ENCODE data around the gene CAPS.
"Not testable (repeated sequence)": the region's sequence is repeated elsewhere in the genome, so short reads cannot be mapped to it uniquely, and the experiment has no call there.

CAPS gene

DNA sequence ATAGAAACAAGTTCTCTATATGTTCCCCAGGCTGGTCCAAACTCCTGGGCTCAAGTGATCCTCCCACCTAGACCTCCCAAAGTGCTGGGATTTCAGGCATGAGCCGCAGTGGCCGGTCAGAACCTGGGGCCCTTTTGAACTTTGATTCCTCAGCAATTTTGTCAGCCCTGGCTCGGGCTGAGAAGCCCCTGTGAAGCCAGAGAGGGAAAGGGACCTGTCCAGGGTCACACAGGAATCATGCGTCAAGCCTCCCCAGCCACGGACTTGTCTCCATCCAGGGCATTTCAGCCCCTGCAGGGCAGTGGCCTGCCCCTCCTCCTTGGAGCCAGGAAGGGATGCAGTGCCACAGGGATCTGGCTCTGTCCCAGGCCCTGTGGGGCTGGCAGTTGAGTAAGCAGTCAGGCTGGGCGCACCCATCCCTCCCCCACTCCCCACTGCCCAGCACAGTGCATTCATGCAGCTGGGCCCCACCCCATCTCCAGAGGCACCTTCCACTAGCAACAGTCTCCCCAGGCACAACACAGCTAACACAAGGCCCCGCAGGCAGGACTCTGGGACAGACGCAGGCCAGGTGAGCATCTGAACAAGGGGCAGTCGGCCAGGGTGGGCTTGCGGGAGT is at the start of gene CAPS:
TSS of gene CAPS (plus strand) at position 516 of the 619 bp plus-strand sequence. CDS start 153 bp downstream, outside the sequence.
- DNase-seq (no peak), ATAC-seq (replicated peaks) (no peak)
- peak within 1 kb of the TSS in 1 of 2 donors; percentile 14 for H3K4me3 Mint-ChIP-seq
- H3K27me3 Mint-ChIP-seq: no peaks in the 10 kb centered on the region
- H3K9me3 Mint-ChIP-seq: no peaks in the 10 kb centered on the region
- H3K4me1 Mint-ChIP-seq: no peaks in the 10 kb centered on the region
- peak within 1 kb of the TSS; percentile 71 for H3K27ac Mint-ChIP-seq
- peaks cover 20 to 32% of the 10 kb centered on the region in 2 donors for H3K36me3 Mint-ChIP-seq

DNA sequence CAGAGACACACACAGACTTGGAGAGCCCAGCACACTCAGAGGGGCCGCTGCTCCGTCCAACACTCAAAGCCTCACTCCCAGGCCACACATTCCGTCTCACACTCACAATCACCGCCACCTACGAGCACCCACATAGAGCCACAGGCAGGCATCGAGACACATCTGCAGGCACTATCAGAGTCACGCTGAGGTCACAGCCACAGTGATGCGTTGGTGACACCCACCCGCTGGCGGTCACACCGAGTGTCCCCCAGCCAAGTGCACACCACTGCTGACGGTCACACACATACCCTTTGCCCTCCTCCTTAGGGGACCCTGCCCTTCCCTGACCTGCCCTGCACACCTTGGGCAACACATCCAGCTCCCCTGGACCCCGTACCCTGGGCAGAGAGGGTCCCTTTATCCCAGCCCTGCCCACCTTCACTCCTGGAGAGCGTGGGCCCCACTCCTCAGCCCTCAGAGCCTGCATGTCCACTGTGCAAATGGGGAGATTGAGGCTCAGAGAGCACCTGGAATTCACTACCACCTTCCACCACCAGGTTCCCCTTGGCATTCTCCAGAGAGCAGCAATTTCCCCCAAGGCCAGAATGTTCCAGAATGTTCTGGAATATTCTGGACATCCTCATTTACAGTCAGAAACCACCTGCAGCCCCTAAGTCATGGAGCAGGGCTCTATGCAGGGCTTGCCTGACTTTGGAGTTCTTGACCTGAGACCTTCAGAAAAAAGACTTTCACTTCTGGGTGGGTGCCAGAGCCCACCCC is 49.1 kb upstream of the CAPS start:
- Mint-ChIP-seq H3K4me3 (no peak overlapping the region), H3K27me3 (peaks cover 19 to 30% of the 10 kb centered on the region in 2 donors), H3K4me1 (peaks cover 0 to 4% of the 10 kb centered on the region in 2 donors), H3K36me3 (no peaks in the 10 kb centered on the region), H3K27ac (no peak overlapping the region), H3K9me3 (no peaks in the 10 kb centered on the region)
- DNase-seq: no peak
- ATAC-seq (replicated peaks): no peak

DNA sequence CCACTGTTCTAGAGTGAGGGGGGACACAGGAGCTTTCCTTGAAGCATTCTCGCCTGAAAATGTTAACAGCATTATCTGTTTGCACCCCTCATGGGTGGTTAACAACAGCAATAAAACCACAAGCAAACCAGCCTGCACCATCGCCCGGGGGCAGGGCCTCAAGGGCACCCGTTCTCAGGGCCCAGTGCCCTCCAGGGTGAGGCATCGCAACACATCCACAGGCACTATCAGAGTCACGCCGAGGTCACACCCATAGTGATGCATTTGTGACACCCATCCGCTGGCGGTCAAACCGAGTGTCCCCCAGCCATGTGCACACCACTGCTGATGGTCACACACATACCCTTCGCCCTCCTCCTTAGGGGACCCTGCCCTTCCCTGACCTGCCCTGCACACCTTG is 48.3 kb upstream of the CAPS start:
- Mint-ChIP-seq H3K27ac (no peak overlapping the region), H3K36me3 (no peaks in the 10 kb centered on the region), H3K9me3 (no peaks in the 10 kb centered on the region), H3K27me3 (peaks cover 16 to 30% of the 10 kb centered on the region in 2 donors), H3K4me1 (peaks cover 0 to 4% of the 10 kb centered on the region in 2 donors), H3K4me3 (no peak overlapping the region)
- ATAC-seq (replicated peaks) (no peak), DNase-seq (no peak)

DNA sequence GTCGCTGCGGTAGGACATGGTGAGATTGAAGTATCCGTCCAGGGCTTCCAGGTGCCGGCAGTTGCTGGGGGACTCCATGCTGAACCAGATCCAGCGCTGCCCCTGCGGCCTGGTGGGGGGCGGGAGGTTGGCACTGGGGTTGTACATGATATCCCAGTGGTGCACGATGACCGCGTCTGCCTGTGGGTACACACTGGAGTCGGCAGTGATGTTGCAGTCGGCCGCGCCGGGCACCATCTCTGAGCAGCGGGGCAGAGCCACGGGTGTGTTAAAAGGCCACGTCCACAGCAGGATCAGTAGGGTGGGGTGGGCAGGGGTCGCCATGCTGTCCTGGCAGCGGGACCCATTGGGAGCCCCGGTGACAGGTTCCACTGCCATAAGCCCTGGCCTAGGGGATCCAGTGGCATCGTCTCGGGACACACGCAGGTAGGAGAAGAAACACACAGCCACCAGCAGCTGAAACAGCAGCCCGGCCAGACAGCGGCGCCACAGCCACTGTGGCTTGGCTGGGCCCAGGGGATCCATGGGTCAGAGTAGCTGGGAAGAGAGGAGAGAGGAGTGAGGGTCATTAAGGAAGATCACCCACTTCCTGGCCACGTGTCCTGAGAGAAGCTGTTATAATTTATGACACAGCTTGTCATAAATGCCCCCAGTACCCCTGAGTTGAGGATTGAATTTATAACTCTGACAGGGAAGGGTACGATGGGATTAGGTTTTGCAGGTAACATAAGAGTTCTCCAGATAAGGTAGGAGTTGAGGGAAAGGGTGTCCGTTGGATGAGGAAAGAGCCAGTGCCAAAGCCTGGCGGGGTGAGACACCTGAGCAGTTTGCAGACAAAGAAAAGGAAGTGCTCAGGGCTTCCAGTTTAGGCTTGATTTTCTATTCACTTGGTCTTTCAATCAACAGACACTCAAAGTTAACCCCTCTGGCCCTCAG is 46.6 kb upstream of the CAPS start:
- DNase-seq (no peak), ATAC-seq (replicated peaks) (no peak)
- Mint-ChIP-seq H3K9me3 (no peaks in the 10 kb centered on the region), H3K4me3 (no peak overlapping the region), H3K27ac (no peak overlapping the region), H3K4me1 (peaks cover 0 to 4% of the 10 kb centered on the region in 2 donors), H3K27me3 (peaks cover 9 to 20% of the 10 kb centered on the region in 2 donors), H3K36me3 (no peaks in the 10 kb centered on the region)

DNA sequence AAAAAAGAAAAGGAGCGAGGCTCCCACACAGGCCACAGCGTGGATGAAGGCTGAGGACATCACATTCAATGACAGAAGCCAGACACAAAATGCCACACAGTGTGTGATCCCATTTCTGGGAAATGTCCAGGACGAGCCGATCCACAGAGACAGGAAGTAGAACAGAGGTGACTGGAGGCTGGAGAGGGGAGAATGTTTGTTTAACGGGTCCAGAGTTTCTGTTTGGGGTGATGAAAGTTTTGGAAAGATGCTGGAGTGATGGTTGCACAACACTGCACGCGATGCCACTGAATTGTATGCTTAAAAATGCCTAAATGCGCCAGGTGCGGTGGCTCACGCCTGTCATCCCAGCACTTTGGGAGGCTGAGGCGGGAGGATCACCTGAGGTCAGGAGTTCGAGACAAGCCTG is 43.1 kb upstream of the CAPS start:
- DNase-seq: no peak
- no peak overlapping the region for H3K4me3 Mint-ChIP-seq

DNA sequence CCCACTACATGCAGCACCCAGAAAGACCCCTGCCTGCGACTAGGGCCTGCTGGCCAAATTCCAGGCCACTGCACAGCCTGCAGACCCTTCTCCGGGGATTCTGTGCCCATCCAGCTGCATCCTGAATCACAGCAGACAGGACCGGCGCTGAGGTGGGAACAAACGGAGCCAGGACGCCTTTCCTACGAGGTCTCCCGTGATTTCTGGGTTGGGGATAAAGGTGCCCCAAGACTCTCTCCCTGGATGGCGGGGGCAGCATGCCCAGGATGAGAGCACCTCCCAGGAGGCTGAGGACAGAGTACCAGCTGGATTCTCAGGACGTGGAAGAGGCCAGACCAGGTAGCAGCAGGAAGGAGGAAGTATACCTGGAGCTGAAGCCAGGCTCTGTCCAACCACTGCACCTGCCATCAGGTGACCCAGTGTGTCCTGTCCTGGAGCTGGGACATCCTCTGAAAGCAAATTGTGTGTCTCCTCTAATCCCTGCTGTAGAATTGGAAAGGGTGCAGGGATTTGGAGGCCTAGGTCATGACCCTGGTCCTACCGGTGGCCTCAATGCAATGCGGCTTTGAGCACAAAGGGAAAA is 40.3 kb upstream of the CAPS start:
- ATAC-seq (replicated peaks): no peak
- DNase-seq: no peak
- Mint-ChIP-seq H3K4me3 (no peak overlapping the region), H3K4me1 (peaks cover 0 to 2% of the 10 kb centered on the region in 2 donors), H3K36me3 (no peaks in the 10 kb centered on the region), H3K27ac (no peak overlapping the region), H3K27me3 (peaks cover 15 to 23% of the 10 kb centered on the region in 2 donors), H3K9me3 (no peaks in the 10 kb centered on the region)

More for the DNA sequence above, 43.1 kb upstream of the CAPS start:
- ATAC-seq (replicated peaks): no peak
- Mint-ChIP-seq H3K9me3 (no peaks in the 10 kb centered on the region), H3K36me3 (no peaks in the 10 kb centered on the region), H3K4me1 (peaks cover 0 to 2% of the 10 kb centered on the region in 2 donors), H3K27me3 (peaks cover 0 to 5% of the 10 kb centered on the region in 2 donors), H3K27ac (no peak overlapping the region)

DNA sequence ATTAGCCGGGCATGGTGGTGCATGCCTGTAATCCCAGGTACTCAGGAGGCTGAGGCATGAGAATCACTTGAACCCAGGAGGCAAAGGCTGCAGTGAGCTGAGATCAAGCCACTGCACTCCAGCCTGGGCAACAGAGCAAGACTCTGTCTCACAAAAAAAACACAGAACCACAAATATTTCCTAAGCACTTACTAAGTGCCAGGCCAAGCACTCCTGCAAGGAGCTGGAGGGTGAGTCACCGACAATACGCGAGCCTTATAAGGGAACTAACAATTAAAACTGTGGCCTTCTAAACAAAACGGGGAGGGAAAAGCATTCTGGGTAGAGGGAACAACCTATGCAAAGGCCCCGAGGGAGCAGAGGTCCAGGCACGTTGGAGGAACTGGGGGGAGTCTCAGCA is 39.6 kb upstream of the CAPS start:
- H3K4me3 Mint-ChIP-seq; ATAC-seq (replicated peaks); H3K4me1 Mint-ChIP-seq; DNase-seq; H3K36me3 Mint-ChIP-seq; H3K9me3 Mint-ChIP-seq; H3K27ac Mint-ChIP-seq: not testable (repeated sequence)
- peaks cover 15 to 31% of the 10 kb centered on the region in 2 donors for H3K27me3 Mint-ChIP-seq

DNA sequence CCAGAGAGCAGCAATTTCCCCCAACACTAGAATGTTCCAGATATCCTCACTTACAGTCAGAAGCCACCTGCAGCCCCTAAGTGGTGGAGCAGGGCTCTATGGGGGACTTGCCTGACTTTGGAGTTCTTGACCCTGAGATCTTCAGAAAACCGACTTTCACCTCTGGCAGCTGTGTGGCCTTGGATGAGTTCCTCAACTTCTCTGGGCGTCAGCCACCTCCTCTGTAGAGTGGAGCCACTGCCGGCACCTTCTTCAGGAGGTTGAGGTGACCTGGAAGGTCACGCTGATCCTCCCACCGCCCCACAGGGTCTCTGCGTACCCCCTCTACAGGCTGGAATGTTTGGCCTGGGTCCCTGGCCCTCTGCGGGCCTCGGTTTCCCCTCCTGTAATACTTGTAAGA is 36.6 kb upstream of the CAPS start:
- Mint-ChIP-seq H3K4me3 (no peak overlapping the region), H3K9me3 (no peaks in the 10 kb centered on the region), H3K27me3 (peaks cover 22 to 44% of the 10 kb centered on the region in 2 donors), H3K27ac (no peak overlapping the region), H3K36me3 (no peaks in the 10 kb centered on the region), H3K4me1 (peaks cover 0 to 2% of the 10 kb centered on the region in 2 donors)
- DNase-seq (no peak), ATAC-seq (replicated peaks) (no peak)

DNA sequence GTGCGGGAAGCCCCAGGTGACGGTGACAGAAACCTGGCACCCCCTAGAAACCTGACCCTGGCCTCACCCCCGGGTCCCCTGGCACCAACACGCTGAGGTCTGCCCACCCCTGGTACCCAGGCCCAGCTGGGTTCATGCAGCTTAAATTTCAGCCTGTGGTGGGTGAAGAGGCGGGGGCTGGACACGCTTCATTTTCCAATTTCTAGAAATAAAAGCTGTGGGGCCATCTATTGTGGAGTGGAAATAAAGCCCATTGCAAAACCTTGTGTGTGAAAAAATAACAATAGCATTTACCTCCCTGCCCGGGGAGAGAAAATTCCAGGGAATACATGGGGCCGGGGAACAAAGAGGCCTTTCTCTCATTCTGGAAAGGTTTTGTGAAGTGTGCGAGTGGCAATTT is 36.2 kb upstream of the CAPS start:
- Mint-ChIP-seq H3K27ac (no peak overlapping the region), H3K27me3 (peaks cover 24 to 44% of the 10 kb centered on the region in 2 donors), H3K4me1 (peaks cover 0 to 2% of the 10 kb centered on the region in 2 donors), H3K36me3 (no peaks in the 10 kb centered on the region), H3K4me3 (no peak overlapping the region), H3K9me3 (no peaks in the 10 kb centered on the region)
- ATAC-seq (replicated peaks) (no peak), DNase-seq (no peak)

DNA sequence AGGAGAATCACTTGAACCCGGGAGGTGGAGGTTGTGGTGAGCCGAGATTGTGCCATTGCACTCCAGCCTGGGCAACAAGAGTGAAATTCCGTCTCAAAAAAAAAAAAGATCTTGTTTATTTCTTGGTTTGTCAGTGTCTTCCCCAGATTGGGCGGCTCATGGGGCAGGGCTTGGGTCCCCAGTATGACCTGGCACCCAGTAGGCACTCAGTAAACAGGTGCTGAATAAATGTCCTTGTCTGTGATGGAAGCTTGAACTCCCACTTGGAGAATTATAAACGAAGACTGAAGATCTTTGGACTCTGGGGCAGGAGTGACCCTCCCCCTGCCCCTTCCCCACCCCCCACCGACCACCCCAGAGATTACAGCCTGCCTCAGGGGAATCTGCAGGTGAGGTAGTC is 33.9 kb upstream of the CAPS start:
- H3K27ac Mint-ChIP-seq: no peak overlapping the region
- no peak for ATAC-seq (replicated peaks)
- H3K27me3 Mint-ChIP-seq: peaks cover 25 to 44% of the 10 kb centered on the region in 2 donors
- no peaks in the 10 kb centered on the region for H3K36me3 Mint-ChIP-seq
- DNase-seq: no peak
- H3K4me1 Mint-ChIP-seq: peaks cover 5 to 7% of the 10 kb centered on the region in 2 donors
- H3K9me3 Mint-ChIP-seq: peaks cover 0 to under 1% of the 10 kb centered on the region in 2 donors
- H3K4me3 Mint-ChIP-seq: no peak overlapping the region

DNA sequence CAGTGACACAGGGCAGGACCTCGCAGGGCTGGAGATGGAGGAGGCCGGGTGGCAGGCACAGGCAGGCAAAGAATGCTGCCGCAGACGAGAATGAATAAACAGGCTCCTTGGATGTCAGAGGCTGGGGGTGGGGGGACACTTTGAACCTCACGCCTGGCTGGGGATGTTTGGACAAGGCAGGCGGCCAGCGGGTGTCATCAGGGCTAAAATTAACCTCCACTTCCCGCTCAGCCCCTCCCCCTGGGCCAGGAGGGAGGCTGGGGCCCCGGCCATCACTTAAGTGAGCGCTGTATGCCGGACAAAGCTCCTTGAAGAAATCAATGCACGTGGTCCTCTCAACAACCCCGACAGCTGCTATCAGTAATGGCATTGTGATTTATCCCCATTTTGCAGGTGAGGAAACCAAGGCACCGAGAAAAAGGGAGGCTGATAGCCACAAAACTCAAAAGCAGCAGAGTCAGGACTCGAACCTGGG is 33.4 kb upstream of the CAPS start:
- Mint-ChIP-seq H3K4me1 (peaks cover 5 to 7% of the 10 kb centered on the region in 2 donors), H3K36me3 (no peaks in the 10 kb centered on the region), H3K27me3 (peaks cover 27 to 44% of the 10 kb centered on the region in 2 donors), H3K27ac (no peak overlapping the region), H3K4me3 (no peak overlapping the region), H3K9me3 (peaks cover 0 to 2% of the 10 kb centered on the region in 2 donors)
- no peak for DNase-seq
- no peak for ATAC-seq (replicated peaks)

DNA sequence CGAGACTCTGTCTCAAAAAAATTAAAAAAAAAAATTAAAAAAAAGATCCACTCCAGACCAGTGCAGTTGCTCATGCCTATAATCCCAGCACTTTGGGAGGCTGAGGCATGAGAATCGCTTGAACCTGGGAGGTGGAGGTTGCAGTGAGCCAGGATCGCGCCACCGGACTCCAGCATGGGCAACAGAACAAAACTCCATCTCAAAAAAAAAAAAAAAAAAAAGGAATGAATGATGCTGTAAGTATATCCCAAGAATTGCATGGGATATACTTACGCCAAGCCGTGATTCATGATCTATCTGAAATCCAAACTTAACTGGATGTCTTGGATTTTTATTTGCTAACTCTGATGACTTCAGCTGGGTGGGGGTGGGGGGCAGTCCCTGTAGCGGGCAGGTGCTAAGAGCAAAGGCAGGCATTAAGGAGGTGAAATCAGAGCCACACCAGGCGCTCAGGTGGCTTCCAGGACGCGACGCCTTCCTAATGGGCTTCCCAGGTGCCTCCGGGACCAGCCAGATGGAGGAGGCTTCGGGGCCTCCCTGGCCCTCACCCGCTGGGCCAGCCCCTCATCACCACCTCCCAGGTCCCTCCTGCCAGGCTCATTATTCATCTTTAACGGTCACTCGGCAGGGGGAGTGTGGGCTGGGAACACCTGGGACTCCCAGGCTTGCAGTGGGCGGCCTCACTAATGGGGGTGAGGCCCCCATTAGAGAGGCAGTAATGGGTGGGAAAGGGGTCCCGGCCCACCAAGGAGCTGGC is 32.3 kb upstream of the CAPS start:
- Mint-ChIP-seq H3K27ac (no peak overlapping the region), H3K4me1 (peaks cover 5 to 7% of the 10 kb centered on the region in 2 donors), H3K27me3 (peaks cover 23 to 46% of the 10 kb centered on the region in 2 donors), H3K36me3 (no peaks in the 10 kb centered on the region), H3K4me3 (no peak overlapping the region), H3K9me3 (peaks cover 0 to 2% of the 10 kb centered on the region in 2 donors)
- ATAC-seq (replicated peaks): no peak
- no peak for DNase-seq

DNA sequence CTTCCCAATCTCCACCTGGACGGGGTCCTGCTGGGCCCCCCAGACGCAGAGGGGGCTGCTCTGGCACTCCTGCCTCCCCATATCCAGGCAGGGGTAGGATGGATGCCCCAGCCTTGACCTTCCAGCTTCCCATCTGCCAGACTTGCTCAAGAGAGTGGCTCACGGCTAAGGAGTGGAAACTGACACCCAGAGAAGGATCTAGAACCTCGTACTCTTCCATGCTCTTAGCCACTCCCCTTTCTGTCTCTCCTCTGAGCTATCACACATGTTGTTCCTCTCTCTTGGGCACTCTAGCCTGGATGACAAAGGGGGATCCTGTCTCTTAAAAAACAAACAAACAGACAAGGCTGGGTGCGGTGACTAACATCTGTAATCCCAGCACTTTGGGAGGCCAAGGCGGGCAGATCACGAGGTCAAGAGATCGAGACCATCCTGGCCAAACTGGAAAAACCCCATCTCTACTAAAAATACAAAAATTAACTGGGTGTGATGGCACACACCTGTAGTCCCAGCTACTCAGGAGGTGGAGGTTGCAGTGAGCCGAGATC is 31.6 kb upstream of the CAPS start:
- no peak for DNase-seq
- Mint-ChIP-seq H3K27me3 (peaks cover 20 to 43% of the 10 kb centered on the region in 2 donors), H3K36me3 (no peaks in the 10 kb centered on the region), H3K9me3 (peaks cover 0 to 2% of the 10 kb centered on the region in 2 donors), H3K27ac (no peak overlapping the region), H3K4me3 (no peak overlapping the region), H3K4me1 (peaks cover 5 to 7% of the 10 kb centered on the region in 2 donors)
- no peak for ATAC-seq (replicated peaks)
